Epithelial cell of proximal tubule (primary cell): ENCODE results near the gene FAF1. TPM values are rescaled to one million over a fixed set of nuclear protein-coding genes. Genes with fewer than 3 reads are reported as not detected.

Experiments
- DNase-seq: peaks from one replicate; pipeline ENCODE4 v3.0.0-alpha.2; 2011; ENCODE audit warnings: low read depth
- H3K4me3 ChIP-seq: 2 replicates; pipeline ENCODE4 v1.5.1; 2011; ENCODE audit warnings: low read depth, mild to moderate bottlenecking, low read length
- total RNA-seq: library from RNA; depleted of rRNA; stranded (reverse); fragments of >200 nt; gene quantifications from 2 replicates; pipeline ENCODE4 v1.2.3, GENCODE V29; 2015
- TF ChIP-seq, protein P1 (sequence below): conservative IDR thresholded peaks from 2 replicates; pipeline ENCODE4 v1.5.1; 2012; ENCODE audit warnings: low read depth, mild to moderate bottlenecking, low read length

The FAF1 gene
- total RNA-seq, 1 donor from 2014 or later = 54.1 TPM

DNA sequence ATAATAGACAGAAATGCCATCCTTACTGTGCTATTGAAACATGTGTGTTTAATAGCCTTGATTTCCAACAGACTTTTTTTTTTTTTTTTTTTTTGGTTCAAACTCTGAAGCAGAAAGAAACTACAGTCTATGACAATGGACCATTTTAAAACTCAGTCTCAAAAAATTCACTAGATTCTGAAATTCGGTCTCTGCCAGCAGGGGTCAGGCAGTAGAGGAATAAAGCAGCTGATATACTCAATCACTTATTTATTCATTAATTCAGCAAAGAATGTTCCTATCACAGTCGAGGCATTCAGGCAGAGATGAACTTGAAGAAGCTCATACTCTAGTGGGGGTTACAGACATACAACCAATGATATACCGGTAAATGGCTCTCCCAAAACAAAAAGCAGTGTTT is 275.9 kb downstream of the FAF1 start:
- no peak overlapping the region for H3K4me3 ChIP-seq
- TF ChIP-seq, protein P1, sequence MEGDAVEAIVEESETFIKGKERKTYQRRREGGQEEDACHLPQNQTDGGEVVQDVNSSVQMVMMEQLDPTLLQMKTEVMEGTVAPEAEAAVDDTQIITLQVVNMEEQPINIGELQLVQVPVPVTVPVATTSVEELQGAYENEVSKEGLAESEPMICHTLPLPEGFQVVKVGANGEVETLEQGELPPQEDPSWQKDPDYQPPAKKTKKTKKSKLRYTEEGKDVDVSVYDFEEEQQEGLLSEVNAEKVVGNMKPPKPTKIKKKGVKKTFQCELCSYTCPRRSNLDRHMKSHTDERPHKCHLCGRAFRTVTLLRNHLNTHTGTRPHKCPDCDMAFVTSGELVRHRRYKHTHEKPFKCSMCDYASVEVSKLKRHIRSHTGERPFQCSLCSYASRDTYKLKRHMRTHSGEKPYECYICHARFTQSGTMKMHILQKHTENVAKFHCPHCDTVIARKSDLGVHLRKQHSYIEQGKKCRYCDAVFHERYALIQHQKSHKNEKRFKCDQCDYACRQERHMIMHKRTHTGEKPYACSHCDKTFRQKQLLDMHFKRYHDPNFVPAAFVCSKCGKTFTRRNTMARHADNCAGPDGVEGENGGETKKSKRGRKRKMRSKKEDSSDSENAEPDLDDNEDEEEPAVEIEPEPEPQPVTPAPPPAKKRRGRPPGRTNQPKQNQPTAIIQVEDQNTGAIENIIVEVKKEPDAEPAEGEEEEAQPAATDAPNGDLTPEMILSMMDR = peak; percentile 42
- DNase-seq = no peak

DNA sequence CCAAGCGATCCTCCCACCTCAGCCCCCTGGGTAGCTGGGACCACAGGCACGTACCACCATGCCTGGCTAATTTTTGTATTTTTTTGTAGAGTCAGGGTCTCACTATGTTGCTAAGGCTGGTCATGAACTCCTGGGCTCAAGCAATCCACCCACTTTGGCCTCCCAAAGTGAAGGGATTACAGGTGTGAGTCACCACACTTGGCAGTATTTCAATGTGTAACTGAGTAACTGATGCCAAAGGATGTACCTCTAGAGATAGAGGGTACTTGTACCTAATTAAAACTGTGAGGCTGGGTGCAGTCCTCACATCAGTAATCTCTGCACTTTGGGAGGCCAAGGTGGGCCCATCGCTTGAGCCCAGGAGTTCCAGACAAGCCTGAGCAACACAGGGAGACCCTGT is 278.1 kb downstream of the FAF1 start:
- H3K4me3 ChIP-seq = no peak overlapping the region
- TF ChIP-seq, protein P1 = no peak
- DNase-seq = no peak

DNA sequence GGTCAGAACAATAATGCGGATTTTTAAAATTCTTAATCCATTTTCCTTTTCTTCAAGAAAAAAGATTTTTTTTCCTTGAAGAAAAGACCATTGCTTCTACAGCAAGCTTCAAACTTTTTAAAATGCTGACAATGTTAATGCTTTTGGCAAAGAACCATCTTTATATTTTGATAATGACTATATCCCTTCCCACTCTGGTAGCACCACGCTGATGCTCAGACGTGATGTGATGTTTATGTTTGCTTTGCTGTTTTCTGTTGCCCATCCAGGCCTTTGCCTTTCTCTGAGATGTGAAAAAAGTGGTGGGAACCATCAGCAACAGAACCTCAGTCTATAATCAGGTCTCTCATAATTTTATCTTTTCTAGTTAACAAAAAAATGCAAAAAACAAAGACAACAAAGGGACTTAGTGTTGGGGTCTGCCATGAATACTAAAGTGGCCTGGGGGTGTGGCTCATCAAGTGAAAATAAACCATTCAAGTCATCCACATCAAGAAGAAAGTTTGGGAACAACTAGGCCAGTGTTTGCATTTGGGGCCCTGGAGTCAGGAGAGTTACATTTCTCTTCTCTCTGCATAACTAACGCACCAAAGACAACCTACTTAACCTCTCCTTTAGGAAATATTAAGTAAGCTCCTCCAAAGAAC is 292.2 kb downstream of the FAF1 start:
- TF ChIP-seq, protein P1 = no peak
- DNase-seq = no peak
- no peak overlapping the region for H3K4me3 ChIP-seq

DNA sequence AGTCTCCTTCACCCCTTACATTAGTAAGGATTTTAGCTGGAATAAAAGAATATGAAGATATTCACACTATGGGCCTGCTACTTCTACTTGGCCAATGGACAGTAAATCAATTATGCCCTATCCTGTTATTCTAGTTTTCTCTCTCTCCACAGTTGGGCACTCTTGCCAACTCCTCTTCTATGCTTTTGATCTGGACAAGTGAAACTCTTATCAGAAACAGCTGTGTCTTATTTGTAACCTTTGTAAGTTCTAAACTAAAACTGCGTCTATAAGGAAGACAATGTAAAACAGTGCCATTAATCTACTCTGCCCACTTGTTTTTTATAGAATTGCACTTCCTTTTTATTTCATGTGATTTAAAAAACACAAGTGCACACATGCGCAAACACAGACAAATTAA is 292.8 kb downstream of the FAF1 start:
- no peak overlapping the region for H3K4me3 ChIP-seq
- TF ChIP-seq, protein P1 = no peak
- no peak for DNase-seq

DNA sequence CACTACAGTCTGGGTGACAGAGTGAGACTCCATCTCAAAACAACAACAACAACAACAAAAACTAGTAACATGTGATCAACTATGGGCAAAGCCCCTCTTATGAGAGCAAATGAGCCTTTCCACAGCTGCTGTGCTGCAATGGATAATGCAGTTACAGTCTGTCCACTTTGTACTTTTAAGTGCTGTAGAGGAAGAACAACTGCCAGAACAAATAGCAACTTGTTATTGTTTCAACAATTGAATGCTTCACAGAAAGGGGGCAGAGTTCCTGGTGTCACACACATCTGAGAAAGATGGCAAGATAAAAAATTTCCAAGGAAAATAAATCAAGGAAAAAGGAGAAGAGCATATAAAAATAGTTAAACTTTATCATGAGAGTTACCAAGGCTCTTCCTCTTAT is 293.2 kb downstream of the FAF1 start:
- H3K4me3 ChIP-seq = no peak overlapping the region
- no peak for DNase-seq
- TF ChIP-seq, protein P1 = peak; percentile 32

DNA sequence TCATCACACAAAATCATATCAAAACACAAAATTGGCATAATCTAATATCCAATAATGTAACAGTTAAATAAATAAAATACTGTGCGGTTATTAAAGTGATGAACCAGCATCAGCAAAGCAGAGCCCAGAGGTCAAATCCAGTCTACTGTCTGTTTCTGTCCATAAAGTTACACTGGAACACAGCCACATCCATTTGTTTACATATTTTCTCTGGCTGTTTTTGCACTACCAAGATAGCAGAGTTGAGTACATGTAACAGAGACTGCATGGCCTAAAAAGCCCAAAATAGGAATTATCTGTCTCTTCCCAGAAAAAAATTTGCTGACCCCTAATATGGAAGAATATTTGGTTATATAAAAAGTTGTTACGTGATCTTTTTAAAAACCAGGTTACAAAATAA is 294.7 kb downstream of the FAF1 start:
- no peak overlapping the region for H3K4me3 ChIP-seq
- DNase-seq = no peak
- TF ChIP-seq, protein P1 = no peak

DNA sequence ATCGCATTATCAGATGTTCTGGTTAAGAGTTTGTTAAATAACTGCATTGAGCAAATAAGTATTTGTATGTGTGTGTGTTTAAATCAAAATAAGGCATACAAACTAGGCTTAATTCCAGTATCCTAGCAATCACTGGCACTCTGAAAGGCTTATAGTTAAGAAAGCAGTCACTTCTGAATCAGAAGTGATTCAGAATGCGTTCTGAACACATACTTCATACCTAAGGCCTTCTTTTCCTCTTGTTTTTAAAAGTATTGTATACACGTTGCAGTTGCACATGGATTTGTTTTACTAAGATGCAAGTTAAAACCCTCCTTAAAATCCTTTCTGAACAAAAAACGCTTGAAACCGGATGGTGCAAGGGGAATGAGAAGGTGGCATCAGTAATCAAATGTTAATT is 298.4 kb downstream of the FAF1 start:
- no peak overlapping the region for H3K4me3 ChIP-seq
- DNase-seq = no peak
- TF ChIP-seq, protein P1 = no peak
